ENCODE results near the gene JDP2. TPM values are rescaled to one million over a fixed set of nuclear protein-coding genes. Genes with fewer than 3 reads are reported as not detected.

Gene JDP2
- total and polyA plus RNA-seq, 2 of the 4 experiments (the other 2 are of a cell fraction), result 35.7 to 38.4 TPM

- Histone ChIP-seq H4K8ac (ENCODE audit: low read depth in 2 of 2, low read length in 2 of 2) (no peak overlapping the region), H4K5ac (ENCODE audit: low read depth, low read length) (no peak overlapping the region), H4K20me1 (ENCODE audit: insufficient read depth, low read length) (no peaks in the 10 kb centered on the region), H4K91ac (ENCODE audit: insufficient read depth, low read depth, low read length) (no peak overlapping the region), H2AFZ (replicated peaks; ENCODE audit: low read length, poor library complexity) (no peak overlapping the region), H2BK15ac (ENCODE audit: low read depth, low read length) (no peak overlapping the region), H3K27me3 (ENCODE audit: control insufficient read depth, insufficient read depth, low read length) (peaks cover 34% of the 10 kb centered on the region), H2BK5ac (ENCODE audit: low read depth, low read length, poor library complexity, severe bottlenecking) (no peak overlapping the region), H3K4ac (ENCODE audit: low read depth, low read length) (no peak overlapping the region), H3K14ac (replicated peaks; ENCODE audit: low read depth, low read length) (no peak overlapping the region), H3K27ac (ENCODE audit: insufficient read depth, low read length) (no peak overlapping the region), H2BK20ac (ENCODE audit: low read depth, low read length) (no peak overlapping the region), H2AK5ac (ENCODE audit: low read depth, low read length) (no peak overlapping the region), H3K18ac (ENCODE audit: low read depth, low read length) (no peak overlapping the region), H3K4me2 (ENCODE audit: low read depth, low read length) (no peak overlapping the region), H3K4me3 (ENCODE audit: insufficient read depth, low read depth, low read length) (no peak overlapping the region), H3K9me1 (ENCODE audit: insufficient read depth, low read length) (no peaks in the 10 kb centered on the region), H2BK120ac (ENCODE audit: low read depth, low read length) (no peak overlapping the region), H3K9ac (ENCODE audit: low read depth, low read length) (no peak overlapping the region), H3K4me1 (ENCODE audit: control insufficient read depth, insufficient read depth, low read length) (no peaks in the 10 kb centered on the region), H3K23ac (ENCODE audit: low read depth, low read length) (no peak overlapping the region), H2AK9ac (replicated peaks; ENCODE audit: low read depth, low read length, poor library complexity) (no peak overlapping the region), H3K36me3 (ENCODE audit: control insufficient read depth, insufficient read depth, low read length) (no peaks in the 10 kb centered on the region), H3K9me3 (ENCODE audit: control insufficient read depth, insufficient read depth, low read length) (0 out of 2 replicates have a peak, but pooled peaks cover 2% of the 10 kb centered on the region), H3K56ac (ENCODE audit: extremely low read depth, insufficient read depth, low read length) (no peak overlapping the region), H3K79me1 (ENCODE audit: low read depth in 1 of 2, low read length in 2 of 2) (no peaks in the 10 kb centered on the region)
- intact Hi-C loops (cut with micrococcal nuclease), result no loop called here
- TF ChIP-seq USF2 (IDR thresholded peaks at IDR 0.05; ENCODE audit: low read depth, low read length) (no peak), MAZ (IDR thresholded peaks at IDR 0.05; ENCODE audit: borderline replicate concordance, low read depth, low read length) (no peak), RAD21 (IDR thresholded peaks at IDR 0.05; ENCODE audit: low read length) (no peak), MAFK (IDR thresholded peaks at IDR 0.05; ENCODE audit: low read depth, low read length) (no peak), SMC3 (IDR thresholded peaks at IDR 0.05; ENCODE audit: low read depth, low read length) (no peak)
- POLR2A ChIA-PET (ENCODE audit: unreplicated experiment), result no interaction called here
- no TSS peak for BruUV-seq (replicated peaks)
- no peak for ATAC-seq (ENCODE audit: low read depth)
- DNase-seq, result no peak
- no CpG with 5 or more reads among the region's 4 CpGs for WGBS, 2 experiments (ENCODE audit: extremely low coverage in 2 of 2, insufficient read length in 1 of 2)
- CTCF ChIA-PET, result no interaction called here
- dilution Hi-C loops (cut with HindIII; ENCODE audit: low sequenced_read_pairs, unreplicated experiment), result no loop called here
- in situ Hi-C loops (cut with MboI; ENCODE audit: low sequenced_read_pairs), result no loop called here
Observed at GRCh38 chr14:75379246-75379929, 48.4 kb upstream of the JDP2 start.
